ENCODE measurements around the gene CCL16.

DNA sequence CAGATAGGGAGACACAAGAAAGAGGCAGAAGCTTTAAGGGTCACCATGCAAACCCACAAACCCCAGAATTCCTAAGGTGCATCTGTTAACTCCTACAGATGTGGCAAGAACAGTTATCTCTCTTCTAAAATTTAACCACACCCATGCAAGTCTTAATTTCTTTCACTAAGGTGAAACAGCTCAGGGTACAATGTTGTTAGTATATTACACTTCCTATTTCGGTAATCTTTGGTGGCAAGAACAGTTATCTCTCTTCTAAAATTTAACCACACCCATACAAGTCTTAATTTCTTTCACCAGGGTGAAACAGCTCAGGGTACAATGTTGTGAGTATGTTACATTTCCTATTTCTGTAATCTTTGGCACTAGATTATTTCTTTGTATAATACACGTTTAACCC, 29.9 kb upstream of the CCL16 start:
- no peak for TF ChIP-seq CTCF (IDR thresholded peaks at IDR 0.05)
- no peak for TF ChIP-seq EP300 (IDR thresholded peaks at IDR 0.05)
